CD14-positive monocyte (primary cell): ENCODE data around the gene CTNNA3. TPM values are rescaled to one million over a fixed set of nuclear protein-coding genes. Genes with fewer than 3 reads are reported as not detected.

Experiments
- DNase-seq, 3 donors: peaks; one replicate each; pipeline ENCODE4 v3.0.0-alpha.2; 2011 to 2022
- H2AFZ ChIP-seq: 2 replicates; pipeline ENCODE4 v1.6.0; 2012; ENCODE audit warnings: mild to moderate bottlenecking, low read depth, low read length, inconsistent platforms; ENCODE audit not compliant: insufficient read depth, poor library complexity, severe bottlenecking
- H3K27ac ChIP-seq, 2 donors: 1 replicate in 1 of 2; 2 replicates in 1 of 2; pipeline ENCODE4 v1.5.1; 2012 to 2013; ENCODE audit warnings: low read length in 2 of 2, control low read depth in 1 of 2, inconsistent platforms in 1 of 2, low read depth in 1 of 2, mild to moderate bottlenecking in 1 of 2
- H3K27me3 ChIP-seq, 2 donors: one replicate each; pipeline versions ENCODE4 v1.6.0 to v1.6.1; 2011 to 2013; ENCODE audit warnings: low read length in 2 of 2; ENCODE audit not compliant: control insufficient read depth in 2 of 2, insufficient read depth in 2 of 2
- H3K36me3 ChIP-seq, 2 donors: replicated peaks in 1 of 2; 1 replicate in 1 of 2; 2 replicates in 1 of 2; pipeline versions ENCODE4 v1.5.1 to v1.6.1; 2012 to 2013; ENCODE audit warnings: low read length in 2 of 2, control low read depth in 1 of 2, inconsistent platforms in 1 of 2, mild to moderate bottlenecking in 1 of 2; ENCODE audit not compliant: insufficient read depth in 2 of 2, control insufficient read depth in 1 of 2
- H3K4me1 ChIP-seq, 2 donors: 1 replicate in 1 of 2; 2 replicates in 1 of 2; pipeline versions ENCODE4 v1.5.1 to v1.6.1; 2012 to 2013; ENCODE audit warnings: low read length in 2 of 2, control low read depth in 1 of 2, inconsistent platforms in 1 of 2, mild to moderate bottlenecking in 1 of 2, moderate library complexity in 1 of 2; ENCODE audit not compliant: insufficient read depth in 2 of 2, control insufficient read depth in 1 of 2
- H3K4me2 ChIP-seq: replicated peaks from 2 replicates; pipeline ENCODE3; 2012; ENCODE audit warnings: low read length, moderate library complexity, mild to moderate bottlenecking; ENCODE audit not compliant: poor library complexity, severe bottlenecking; ENCODE audit errors: extremely low read depth
- H3K4me3 ChIP-seq, 3 experiments: fragments of 200-600 bp in 1 of 3; sonication (generic) in 1 of 3; replicated peaks in 1 of 3; 1 replicate in 2 of 3; 2 replicates in 1 of 3; pipeline ENCODE4 v1.5.1; 2011 to 2013; ENCODE audit warnings: low read length in 3 of 3, mild to moderate bottlenecking in 3 of 3, control low read depth in 2 of 3, low read depth in 2 of 3, inconsistent platforms in 1 of 3, moderate library complexity in 1 of 3
- H3K79me2 ChIP-seq: 2 replicates; pipeline ENCODE4 v1.6.0; 2012; ENCODE audit warnings: mild to moderate bottlenecking, control low read depth, inconsistent platforms, low read length, moderate library complexity; ENCODE audit not compliant: insufficient read depth
- H3K9ac ChIP-seq: 2 replicates; pipeline ENCODE4 v1.6.0; 2017; ENCODE audit warnings: low read length, mild to moderate bottlenecking; ENCODE audit not compliant: insufficient read depth, poor library complexity, severe bottlenecking
- H3K9me3 ChIP-seq, 2 donors: replicated peaks in 1 of 2; 1 replicate in 1 of 2; 2 replicates in 1 of 2; pipeline versions ENCODE4 v1.5.1 to v1.6.1; 2012 to 2013; ENCODE audit warnings: low read length in 2 of 2, control low read depth in 1 of 2; ENCODE audit not compliant: control insufficient read depth in 1 of 2, insufficient read depth in 1 of 2
- H4K20me1 ChIP-seq: 2 replicates; pipeline ENCODE4 v1.6.0; 2012; ENCODE audit warnings: mild to moderate bottlenecking, low read length, control low read depth, moderate library complexity; ENCODE audit not compliant: insufficient read depth
- H3K27ac Mint-ChIP-seq, 7 donors: one replicate each; pipeline ENCODE4 v1.8.0; 2020; ENCODE audit warnings: mild to moderate bottlenecking in 7 of 7, mixed read lengths in 7 of 7, moderate library complexity in 6 of 7, inconsistent platforms in 2 of 7
- H3K27me3 Mint-ChIP-seq, 3 donors: one replicate each; pipeline ENCODE4 v1.8.0; 2021 to 2022; ENCODE audit warnings: low read depth in 3 of 3, mild to moderate bottlenecking in 3 of 3, mixed read lengths in 3 of 3, moderate library complexity in 3 of 3, inconsistent platforms in 1 of 3
- H3K36me3 Mint-ChIP-seq, 2 donors: one replicate each; pipeline ENCODE4 v1.8.0; 2020; ENCODE audit warnings: mixed read lengths in 2 of 2, inconsistent platforms in 1 of 2, mild to moderate bottlenecking in 1 of 2
- H3K4me1 Mint-ChIP-seq: one replicate; pipeline ENCODE4 v1.8.0; 2020; ENCODE audit warnings: mild to moderate bottlenecking, mixed read lengths
- H3K4me3 Mint-ChIP-seq, 2 donors: one replicate each; pipeline ENCODE4 v1.8.0; 2020; ENCODE audit warnings: mild to moderate bottlenecking in 2 of 2, mixed read lengths in 2 of 2, moderate library complexity in 1 of 2
- H3K9me3 Mint-ChIP-seq, 7 donors: one replicate each; pipeline ENCODE4 v1.8.0; 2020 to 2022; ENCODE audit warnings: mixed read lengths in 7 of 7, mild to moderate bottlenecking in 6 of 7, moderate library complexity in 6 of 7, inconsistent platforms in 2 of 7
- CTCF ChIP-seq: fragments of 200-600 bp; IDR thresholded peaks from one replicate; pipeline ENCODE4 v1.8.0; 2022; ENCODE audit warnings: antibody characterized with exemption, mild to moderate bottlenecking
- WGBS: methylation state at CpG from one replicate; pipeline ENCODE4 v1.1.5; 2013; ENCODE audit warnings: missing lambda C conversion rate; ENCODE audit not compliant: insufficient coverage; 5-methylcytosine and 5-hydroxymethylcytosine counted together
- intact Hi-C, 2 donors: fragments of 100-400 bp; cut with micrococcal nuclease; formaldehyde crosslinking; loops; one replicate each; pipeline versions ENCODE4 v1.15.0 to v1.15.1; 2023
- polyA plus RNA-seq, 3 donors: library from polyadenylated mRNA; depleted of rRNA in 1 of 3; unstranded in 2 of 3; stranded (reverse) in 1 of 3; fragments of 300-500 nt in 2 of 3; fragments of >200 nt in 1 of 3; fragmentation: Illumina TruSeq in 2 of 3; gene quantifications; 1 replicate in 2 of 3; 2 replicates in 1 of 3; pipeline ENCODE4 v1.2.3, GENCODE V29; 2012 to 2021

Gene CTNNA3
- polyA plus RNA-seq, 3 donors: not detected

GRCh38 chr10:67200913-67201564, 495.0 kb downstream of the CTNNA3 start:
- H3K27ac ChIP-seq: no peak overlapping the region
- H3K36me3 ChIP-seq: no peaks in the 10 kb centered on the region
- no peaks in the 10 kb centered on the region for H4K20me1 ChIP-seq
- no peak overlapping the region for H3K9ac ChIP-seq
- H3K36me3 Mint-ChIP-seq: no peaks in the 10 kb centered on the region
- no peak overlapping the region for H3K4me2 ChIP-seq
- intact Hi-C loops: no loop called here
- H3K4me1 Mint-ChIP-seq: peaks cover 3% of the 10 kb centered on the region
- no peak overlapping the region for H3K4me3 Mint-ChIP-seq
- no peak for DNase-seq
- H3K79me2 ChIP-seq: no peaks in the 10 kb centered on the region
- H3K9me3 Mint-ChIP-seq: peaks cover 0 to 5% (median 2%) of the 10 kb centered on the region in 7 donors
- no peak overlapping the region for H3K4me3 ChIP-seq
- no peaks in the 10 kb centered on the region for H3K9me3 ChIP-seq
- no peaks in the 10 kb centered on the region for H3K4me1 ChIP-seq
- WGBS: 100% methylated on average over 1 of the region's 3 CpGs
- H3K27me3 Mint-ChIP-seq: peaks cover 0 to 3% (median 0%) of the 10 kb centered on the region in 3 donors
- TF ChIP-seq CTCF: no peak
- no peak overlapping the region for H3K27ac Mint-ChIP-seq
- no peak overlapping the region for H2AFZ ChIP-seq
- no peaks in the 10 kb centered on the region for H3K27me3 ChIP-seq

GRCh38 chr10:67175354-67175753, 520.6 kb downstream of the CTNNA3 start:
- Mint-ChIP-seq H3K9me3 (peaks cover 0 to 5% (median 0%) of the 10 kb centered on the region in 7 donors), H3K36me3 (no peaks in the 10 kb centered on the region), H3K27me3 (peaks cover 0 to 2% (median 2%) of the 10 kb centered on the region in 3 donors), H3K27ac (no peak overlapping the region), H3K4me1 (no peaks in the 10 kb centered on the region), H3K4me3 (no peak overlapping the region)
- H3K79me2 ChIP-seq: no peaks in the 10 kb centered on the region
- no peaks in the 10 kb centered on the region for H4K20me1 ChIP-seq
- no peaks in the 10 kb centered on the region for H3K4me1 ChIP-seq
- WGBS: no CpG with 5 or more reads among the region's 2 CpGs
- no peak for TF ChIP-seq CTCF
- no peak overlapping the region for H3K4me3 ChIP-seq
- peaks cover 3 to 4% of the 10 kb centered on the region in 2 donors for H3K9me3 ChIP-seq
- no peaks in the 10 kb centered on the region for H3K27me3 ChIP-seq
- DNase-seq: no peak
- H2AFZ ChIP-seq: no peak overlapping the region
- H3K9ac ChIP-seq: no peak overlapping the region
- no peaks in the 10 kb centered on the region for H3K36me3 ChIP-seq
- H3K4me2 ChIP-seq: no peak overlapping the region
- no peak overlapping the region for H3K27ac ChIP-seq
- intact Hi-C loops: no loop called here
